Brain microvascular endothelial cell (primary cell): ENCODE measurements around the gene CDHR1.

ENCODE experiments used
- DNase-seq: peaks from one replicate; pipeline ENCODE4 v3.0.0-alpha.2; 2020
- H3K27ac ChIP-seq: fragments of 250-450 bp; sonication (Bioruptor Pico); 2 replicates; pipeline ENCODE4 v1.5.1; 2020; ENCODE audit warnings: mild to moderate bottlenecking, moderate library complexity
- H3K27me3 ChIP-seq: fragments of 250-450 bp; sonication (Bioruptor Pico); replicated peaks from 2 replicates; pipeline ENCODE4 v1.5.1; 2020; ENCODE audit warnings: mild to moderate bottlenecking
- H3K36me3 ChIP-seq: fragments of 250-450 bp; sonication (Bioruptor Pico); replicated peaks from 2 replicates; pipeline ENCODE4 v1.5.1; 2020; ENCODE audit warnings: mild to moderate bottlenecking
- H3K4me3 ChIP-seq: 2 replicates; pipeline ENCODE4 v1.5.1; 2011; ENCODE audit warnings: low read depth, mild to moderate bottlenecking, control low read depth, low read length, moderate library complexity
- in situ Hi-C: cut with HindIII; loops from 2 replicates; pipeline ENCODE4 v1.10.0; 2017; ENCODE audit warnings: low sequenced_read_pairs, low pct_ligation_motif_present
- TF ChIP-seq, protein P1 (sequence below): IDR thresholded peaks from 2 replicates; pipeline ENCODE4 v1.5.1; 2011; ENCODE audit warnings: low read depth, mild to moderate bottlenecking, moderate library complexity, low read length, control low read depth, inconsistent platforms; ENCODE audit errors: missing control alignments

CDHR1 gene

DNA sequence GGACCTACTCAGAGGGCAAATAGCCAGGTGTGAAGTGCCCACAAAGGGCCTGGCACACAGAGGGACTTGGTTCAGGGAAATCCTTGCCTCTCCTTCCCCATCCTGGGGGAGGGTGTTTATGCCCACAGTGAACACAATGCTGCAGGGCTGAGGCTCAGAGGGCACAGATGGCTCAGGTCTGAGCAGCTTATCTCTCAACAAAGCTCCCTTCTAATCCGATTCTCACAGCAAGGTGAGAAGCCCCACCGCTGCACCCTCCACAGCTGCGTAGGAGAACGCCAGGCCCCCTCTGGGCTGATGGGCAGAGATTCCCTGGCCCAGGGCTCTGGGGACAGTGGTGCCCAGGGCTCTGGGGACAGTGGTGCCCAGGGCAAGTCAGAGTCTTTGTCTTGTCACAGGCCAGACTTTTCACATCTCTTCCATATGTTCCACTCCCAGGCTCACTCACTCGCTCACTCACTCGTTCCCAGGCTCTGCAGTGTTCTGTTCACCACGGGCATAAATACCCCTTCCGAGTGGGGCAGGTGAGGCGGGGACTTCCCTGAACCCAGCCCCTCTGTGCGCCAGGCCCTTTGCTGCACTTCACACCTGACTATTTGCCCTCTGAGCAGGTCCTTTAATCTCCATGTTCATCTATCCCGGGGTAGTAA, 8.7 kb upstream of the CDHR1 start:
- DNase-seq, result no peak
- no peaks in the 10 kb centered on the region for H3K36me3 ChIP-seq
- TF ChIP-seq, protein P1, sequence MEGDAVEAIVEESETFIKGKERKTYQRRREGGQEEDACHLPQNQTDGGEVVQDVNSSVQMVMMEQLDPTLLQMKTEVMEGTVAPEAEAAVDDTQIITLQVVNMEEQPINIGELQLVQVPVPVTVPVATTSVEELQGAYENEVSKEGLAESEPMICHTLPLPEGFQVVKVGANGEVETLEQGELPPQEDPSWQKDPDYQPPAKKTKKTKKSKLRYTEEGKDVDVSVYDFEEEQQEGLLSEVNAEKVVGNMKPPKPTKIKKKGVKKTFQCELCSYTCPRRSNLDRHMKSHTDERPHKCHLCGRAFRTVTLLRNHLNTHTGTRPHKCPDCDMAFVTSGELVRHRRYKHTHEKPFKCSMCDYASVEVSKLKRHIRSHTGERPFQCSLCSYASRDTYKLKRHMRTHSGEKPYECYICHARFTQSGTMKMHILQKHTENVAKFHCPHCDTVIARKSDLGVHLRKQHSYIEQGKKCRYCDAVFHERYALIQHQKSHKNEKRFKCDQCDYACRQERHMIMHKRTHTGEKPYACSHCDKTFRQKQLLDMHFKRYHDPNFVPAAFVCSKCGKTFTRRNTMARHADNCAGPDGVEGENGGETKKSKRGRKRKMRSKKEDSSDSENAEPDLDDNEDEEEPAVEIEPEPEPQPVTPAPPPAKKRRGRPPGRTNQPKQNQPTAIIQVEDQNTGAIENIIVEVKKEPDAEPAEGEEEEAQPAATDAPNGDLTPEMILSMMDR, result no peak
- no peaks in the 10 kb centered on the region for H3K27me3 ChIP-seq
- H3K27ac ChIP-seq, result no peak overlapping the region
- in situ Hi-C loops, result no loop called here
- H3K4me3 ChIP-seq, result no peak overlapping the region

- in situ Hi-C loops, result no loop called here
- no peak for DNase-seq
- TF ChIP-seq, protein P1, result no peak
- no peaks in the 10 kb centered on the region for H3K36me3 ChIP-seq
- no peak overlapping the region for H3K4me3 ChIP-seq
- no peak overlapping the region for H3K27ac ChIP-seq
- H3K27me3 ChIP-seq, result peaks cover 11% of the 10 kb centered on the region
Measured at GRCh38 chr10:84188815-84189214, 5.5 kb upstream of the CDHR1 start.

GRCh38 chr10:84190621-84191020, 3.7 kb upstream of the CDHR1 start:
- in situ Hi-C loops, result no loop called here
- peaks cover 29% of the 10 kb centered on the region for H3K27me3 ChIP-seq
- no peak overlapping the region for H3K4me3 ChIP-seq
- no peak overlapping the region for H3K27ac ChIP-seq
- no peak for DNase-seq
- no peaks in the 10 kb centered on the region for H3K36me3 ChIP-seq
- TF ChIP-seq, protein P1, result no peak

DNA sequence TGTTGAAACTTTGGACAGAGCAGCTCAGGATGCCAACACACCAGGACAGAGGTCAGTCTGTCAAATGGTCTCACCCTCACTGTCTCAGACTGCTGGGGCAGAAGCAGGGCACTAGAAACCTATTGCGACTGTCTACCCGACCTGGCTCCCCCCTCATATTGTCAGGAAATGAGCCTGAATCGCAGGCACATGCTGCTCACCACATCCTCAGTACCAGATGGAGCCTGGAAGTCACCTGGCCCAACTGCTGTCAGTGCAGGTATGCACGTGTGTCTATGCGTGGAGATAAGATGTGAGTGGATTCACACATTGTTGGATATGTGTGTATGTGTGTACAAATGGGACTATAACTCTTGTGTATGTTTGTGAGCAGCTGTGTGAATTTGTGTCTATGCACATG, 3.2 kb upstream of the CDHR1 start:
- H3K27me3 ChIP-seq, result peaks cover 34% of the 10 kb centered on the region
- no peak for DNase-seq
- no peaks in the 10 kb centered on the region for H3K36me3 ChIP-seq

DNA sequence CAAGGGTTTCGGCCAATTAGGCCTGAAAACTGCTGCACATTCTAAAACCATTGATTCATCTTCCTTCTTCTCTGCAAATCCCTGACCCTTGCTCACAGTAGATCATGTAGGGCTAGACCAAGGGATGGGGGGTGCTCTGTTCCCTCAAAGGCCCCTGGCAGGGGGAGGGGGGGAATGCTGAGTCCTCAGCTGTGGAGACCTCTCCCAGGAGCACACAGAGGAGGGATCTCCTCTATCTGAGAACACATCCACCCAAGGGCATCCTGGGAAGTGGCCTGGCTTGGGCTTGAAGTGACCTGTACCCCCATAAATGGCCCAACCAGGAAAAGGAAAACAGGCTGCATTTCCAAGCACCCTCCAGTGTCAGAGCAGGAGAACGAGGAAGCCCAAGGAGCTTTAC, 1.0 kb upstream of the CDHR1 start:
- in situ Hi-C loops, result no loop called here
- Histone ChIP-seq H3K4me3 (no peak overlapping the region), H3K27ac (no peak overlapping the region), H3K36me3 (no peaks in the 10 kb centered on the region), H3K27me3 (peaks cover 37% of the 10 kb centered on the region)
- TF ChIP-seq, protein P1, result no peak
- no peak for DNase-seq

More for the DNA sequence above, 3.2 kb upstream of the CDHR1 start:
- Histone ChIP-seq H3K4me3 (no peak overlapping the region), H3K27ac (no peak overlapping the region)
- in situ Hi-C loops, result no loop called here
- TF ChIP-seq, protein P1, result no peak
